KMS-11 (cell line): ENCODE results near the gene SDK1.

Experiments
- H2AFZ ChIP-seq: fragments of 200-600 bp; sonication (generic); 2 replicates; pipeline ENCODE4 v1.6.1; 2016; ENCODE audit warnings: antibody characterized with exemption, mixed run types, low read depth
- H3K27ac ChIP-seq: fragments of 200-600 bp; sonication (generic); 2 replicates; pipeline ENCODE4 v1.6.1; 2016; ENCODE audit warnings: mild to moderate bottlenecking, mixed run types
- H3K27me3 ChIP-seq: fragments of 200-600 bp; sonication (generic); 2 replicates; pipeline ENCODE4 v1.6.1; 2017; ENCODE audit warnings: mild to moderate bottlenecking, low read depth, mixed run types, moderate library complexity; ENCODE audit not compliant: insufficient read depth
- H3K36me3 ChIP-seq: fragments of 200-600 bp; sonication (generic); 2 replicates; pipeline ENCODE4 v1.6.1; 2017; ENCODE audit warnings: mild to moderate bottlenecking, mixed run types; ENCODE audit not compliant: insufficient read depth
- H3K4me1 ChIP-seq: fragments of 200-600 bp; sonication (generic); 2 replicates; pipeline ENCODE4 v1.6.1; 2016; ENCODE audit warnings: mild to moderate bottlenecking, low read depth, mixed run types; ENCODE audit not compliant: poor library complexity, severe bottlenecking
- H3K4me2 ChIP-seq: fragments of 200-600 bp; sonication (generic); 2 replicates; pipeline ENCODE4 v1.7.0; 2016; ENCODE audit warnings: mild to moderate bottlenecking, mixed run types
- H3K4me3 ChIP-seq: fragments of 200-600 bp; sonication (generic); IDR thresholded peaks from 2 replicates; pipeline ENCODE4 v1.6.1; 2017; ENCODE audit warnings: low read depth, low read length, mixed read lengths; ENCODE audit not compliant: insufficient read depth
- H3K79me2 ChIP-seq: fragments of 200-600 bp; sonication (generic); 2 replicates; pipeline ENCODE4 v1.6.1; 2016; ENCODE audit warnings: low read depth, mixed run types; ENCODE audit not compliant: insufficient read depth
- H3K9ac ChIP-seq: fragments of 200-600 bp; sonication (generic); 2 replicates; pipeline ENCODE4 v1.6.1; 2016; ENCODE audit warnings: mild to moderate bottlenecking, mixed run types
- H4K20me1 ChIP-seq: fragments of 200-600 bp; sonication (generic); 2 replicates; pipeline ENCODE4 v1.6.1; 2016; ENCODE audit warnings: mild to moderate bottlenecking, mixed run types; ENCODE audit not compliant: insufficient read depth
- CTCF ChIP-seq: fragments of 200-600 bp; sonication (generic); conservative IDR thresholded peaks from 2 replicates; pipeline ENCODE4 v1.6.1; 2017; ENCODE audit warnings: low read depth, mild to moderate bottlenecking, antibody characterized with exemption, low read length, moderate library complexity, mixed read lengths

SDK1 gene

GRCh38 chr7:3806516-3806915 is 505.5 kb downstream of the SDK1 start:
- no peak for TF ChIP-seq CTCF
- Histone ChIP-seq H3K27ac (no peak overlapping the region), H3K4me2 (no peak overlapping the region), H2AFZ (no peak overlapping the region), H3K36me3 (no peaks in the 10 kb centered on the region), H3K4me1 (no peaks in the 10 kb centered on the region), H3K27me3 (no peaks in the 10 kb centered on the region), H4K20me1 (no peaks in the 10 kb centered on the region), H3K9ac (no peak overlapping the region), H3K4me3 (no peak overlapping the region), H3K79me2 (no peaks in the 10 kb centered on the region)

GRCh38 chr7:3807824-3808223 is 506.8 kb downstream of the SDK1 start:
- Histone ChIP-seq H3K36me3 (no peaks in the 10 kb centered on the region), H3K4me2 (no peak overlapping the region), H3K27me3 (no peaks in the 10 kb centered on the region)

GRCh38 chr7:3821488-3821887 is 520.4 kb downstream of the SDK1 start:
- Histone ChIP-seq H3K9ac (no peak overlapping the region), H3K4me1 (no peaks in the 10 kb centered on the region), H3K4me3 (no peak overlapping the region), H3K36me3 (no peaks in the 10 kb centered on the region), H3K79me2 (no peaks in the 10 kb centered on the region), H3K27ac (no peak overlapping the region), H3K4me2 (no peak overlapping the region), H2AFZ (no peak overlapping the region), H3K27me3 (no peaks in the 10 kb centered on the region), H4K20me1 (no peaks in the 10 kb centered on the region)
- no peak for TF ChIP-seq CTCF

More at GRCh38 chr7:3807824-3808223, 506.8 kb downstream of the SDK1 start:
- Histone ChIP-seq H3K79me2 (no peaks in the 10 kb centered on the region), H3K27ac (no peak overlapping the region), H4K20me1 (no peaks in the 10 kb centered on the region), H2AFZ (no peak overlapping the region), H3K4me3 (no peak overlapping the region), H3K4me1 (no peaks in the 10 kb centered on the region), H3K9ac (no peak overlapping the region)
- no peak for TF ChIP-seq CTCF

GRCh38 chr7:3825491-3825890 is 524.4 kb downstream of the SDK1 start:
- no peak overlapping the region for H3K27ac ChIP-seq
- H3K36me3 ChIP-seq: no peaks in the 10 kb centered on the region
- H3K9ac ChIP-seq: no peak overlapping the region
- no peaks in the 10 kb centered on the region for H3K27me3 ChIP-seq
- H4K20me1 ChIP-seq: no peaks in the 10 kb centered on the region
- TF ChIP-seq CTCF: no peak
- no peak overlapping the region for H2AFZ ChIP-seq
- H3K4me2 ChIP-seq: no peak overlapping the region
- no peaks in the 10 kb centered on the region for H3K79me2 ChIP-seq
- H3K4me1 ChIP-seq: no peaks in the 10 kb centered on the region
- H3K4me3 ChIP-seq: no peak overlapping the region

GRCh38 chr7:3832199-3832598 is 531.1 kb downstream of the SDK1 start:
- Histone ChIP-seq H4K20me1 (no peaks in the 10 kb centered on the region), H3K4me3 (no peak overlapping the region), H3K27me3 (no peaks in the 10 kb centered on the region), H2AFZ (no peak overlapping the region), H3K9ac (no peak overlapping the region), H3K4me1 (no peaks in the 10 kb centered on the region), H3K27ac (no peak overlapping the region), H3K4me2 (no peak overlapping the region), H3K79me2 (no peaks in the 10 kb centered on the region), H3K36me3 (no peaks in the 10 kb centered on the region)
- no peak for TF ChIP-seq CTCF
